DMS153 treated with DMSO at 0.1 percent for 48 hours (cell line): Measurements from ENCODE around the gene GNG12.

Experiments
- DNase-seq: peaks from one replicate; lab custom pipeline; 2025; ENCODE audit not compliant: unreplicated experiment; lab: John Stamatoyannopoulos, UW

GNG12 gene

GRCh38 chr1:67815303-67816094 lies 17.8 kb downstream of the GNG12 start:
- DNase-seq = no peak

- no peak for DNase-seq
Measured at GRCh38 chr1:67814121-67814772, 19.0 kb downstream of the GNG12 start.

DNA sequence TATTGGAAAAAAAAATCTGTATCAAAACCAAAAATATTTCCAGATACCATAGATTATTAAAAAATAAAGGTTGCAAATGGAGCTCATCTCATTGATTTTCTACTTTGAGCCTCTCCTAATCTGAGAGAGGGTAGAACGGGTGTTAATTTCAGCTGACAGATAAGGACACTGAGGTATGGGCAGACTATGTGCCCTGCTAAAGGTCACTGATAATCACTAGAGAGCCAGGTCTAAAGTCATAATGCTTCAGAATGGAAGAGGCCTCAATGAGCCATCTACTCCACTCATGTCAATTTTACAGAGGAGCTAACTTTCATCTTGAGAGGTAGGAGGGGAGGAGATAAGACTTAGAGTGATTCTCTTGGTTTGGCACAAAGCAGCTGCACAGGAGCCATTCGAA lies 21.0 kb downstream of the GNG12 start:
- DNase-seq = no peak

DNA sequence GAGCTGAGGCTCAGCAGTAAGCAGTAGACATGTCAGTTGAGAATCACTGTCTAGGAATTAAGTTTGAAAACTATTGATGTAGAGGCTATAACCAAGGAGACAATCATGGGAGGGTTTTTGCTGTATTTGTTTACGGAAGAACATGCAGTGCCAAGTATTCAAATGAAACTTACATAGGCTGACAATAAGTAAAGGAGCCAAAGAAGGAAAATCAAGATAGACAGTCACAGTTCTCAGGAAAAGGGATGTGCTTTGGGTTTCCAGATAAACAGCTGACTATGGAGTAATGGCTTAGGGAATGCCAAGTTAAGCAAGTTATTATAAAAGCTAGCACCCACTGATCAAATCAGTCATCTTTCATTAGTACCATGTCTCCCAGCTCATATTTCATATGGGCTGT lies 21.5 kb downstream of the GNG12 start:
- DNase-seq = no peak

DNA sequence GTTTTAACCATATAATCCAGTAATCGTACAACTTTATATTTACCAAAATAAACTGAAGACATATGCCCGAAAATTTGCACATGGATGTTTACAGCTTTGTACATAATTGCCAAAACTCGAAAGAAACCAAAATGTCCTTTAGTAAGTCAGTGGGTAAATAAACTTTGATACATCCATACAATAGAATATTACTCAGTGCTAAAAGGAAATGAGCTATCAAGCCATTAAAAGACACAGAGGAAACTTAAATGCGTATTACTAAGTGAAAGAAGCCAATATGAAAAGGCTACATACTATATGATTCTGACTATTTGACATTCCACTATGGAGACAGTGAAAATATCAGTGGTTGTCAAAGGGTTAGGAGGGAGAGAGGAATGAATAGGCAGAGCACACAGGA lies 23.4 kb downstream of the GNG12 start:
- DNase-seq = no peak

DNA sequence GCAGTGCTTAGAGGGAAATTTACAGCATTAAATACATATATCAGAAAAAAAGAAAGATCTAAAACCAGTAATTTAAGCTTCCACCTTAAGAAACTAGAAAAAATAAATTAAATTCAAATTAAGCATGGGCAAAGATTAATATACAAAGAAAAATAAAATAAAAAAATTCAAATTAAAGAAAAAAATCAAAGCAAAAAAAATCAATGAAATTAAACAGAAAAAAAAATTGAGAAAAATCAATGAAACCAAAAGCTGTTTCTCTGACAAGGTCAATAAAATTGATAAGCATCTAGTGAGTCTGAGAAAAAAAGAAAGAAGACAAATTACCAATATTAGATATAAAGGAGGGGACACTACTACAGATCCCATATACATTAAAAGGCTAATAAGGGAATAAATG lies 26.0 kb downstream of the GNG12 start:
- DNase-seq = no peak

DNA sequence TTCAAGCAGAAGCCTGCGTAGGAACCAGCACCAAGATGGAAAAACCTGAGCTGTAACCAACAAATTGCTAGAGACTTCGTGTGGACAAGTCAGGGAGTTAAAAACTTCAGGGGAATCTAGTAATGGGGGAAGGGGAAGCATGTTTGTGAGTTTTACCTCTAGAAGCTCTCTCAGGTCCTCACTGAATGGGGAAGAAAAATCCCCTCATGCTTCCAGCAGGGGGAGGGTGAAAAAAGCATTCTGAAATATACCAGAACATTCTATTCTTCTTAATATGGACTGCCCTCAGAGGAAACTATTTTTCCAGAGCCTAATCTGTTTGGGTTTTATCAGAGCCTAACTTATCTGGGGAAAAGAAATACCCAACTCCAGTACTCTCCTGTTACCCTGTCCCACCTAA lies 28.6 kb downstream of the GNG12 start:
- DNase-seq = no peak

DNA sequence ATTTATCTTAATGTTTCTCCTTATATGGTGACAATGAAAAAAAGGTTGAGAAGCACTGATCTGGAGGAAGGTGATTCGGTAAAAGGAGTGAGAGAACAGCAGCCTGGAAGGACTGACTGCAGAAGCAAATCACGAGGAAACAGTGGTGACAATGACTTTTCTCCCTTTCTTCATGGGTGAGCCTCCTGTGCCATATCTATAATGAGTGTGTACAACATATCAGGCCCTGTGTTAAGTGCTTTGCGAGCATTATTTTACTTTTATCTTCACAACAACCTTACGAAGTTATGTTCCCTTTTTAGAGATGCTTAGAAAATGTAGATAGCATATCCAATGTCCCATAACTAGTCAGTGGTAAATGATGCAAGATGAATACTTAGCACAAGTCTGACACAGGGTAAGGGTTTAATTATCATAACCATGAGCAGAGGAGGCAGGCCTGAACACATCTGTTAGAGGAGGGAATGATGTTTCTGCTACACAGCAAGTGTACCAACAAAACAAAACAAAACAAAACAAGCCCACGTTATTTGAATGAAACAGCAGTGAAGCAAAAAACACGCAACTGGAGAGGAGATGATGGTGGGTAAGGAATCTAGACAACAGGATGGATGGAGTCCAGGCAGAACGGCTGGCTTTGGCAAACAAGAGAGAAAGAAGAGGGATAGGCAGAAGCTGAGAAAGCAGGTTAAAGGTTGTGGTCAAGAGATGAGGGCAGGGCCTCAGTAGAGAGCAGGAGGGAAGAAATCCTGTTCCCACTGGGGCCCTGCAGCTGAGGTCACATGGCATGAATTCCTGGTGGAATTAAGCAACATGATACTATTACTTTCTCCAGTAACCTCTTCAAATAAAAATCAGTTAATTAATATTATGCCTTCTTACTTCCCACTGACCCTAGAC lies 29.6 kb downstream of the GNG12 start:
- no peak for DNase-seq

DNA sequence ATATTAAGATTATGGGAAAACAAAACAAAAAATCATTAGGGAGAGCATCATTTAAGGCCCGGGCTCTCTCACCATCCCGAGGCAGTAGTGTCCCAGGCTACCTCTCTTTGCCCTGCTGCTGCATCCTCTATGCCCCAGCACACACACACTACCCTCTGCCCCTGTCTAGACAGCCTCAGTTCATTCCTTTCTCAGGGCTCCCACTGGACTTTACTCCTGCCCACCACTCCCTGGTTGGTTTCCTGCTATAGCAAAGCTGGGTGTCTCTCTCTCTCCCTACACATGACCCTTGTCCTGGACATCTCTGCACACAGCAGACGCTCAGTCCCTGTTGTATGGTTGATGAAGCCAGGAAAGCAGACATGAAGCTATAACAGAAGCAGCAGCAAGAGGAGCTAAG lies 30.7 kb downstream of the GNG12 start:
- DNase-seq = no peak

DNA sequence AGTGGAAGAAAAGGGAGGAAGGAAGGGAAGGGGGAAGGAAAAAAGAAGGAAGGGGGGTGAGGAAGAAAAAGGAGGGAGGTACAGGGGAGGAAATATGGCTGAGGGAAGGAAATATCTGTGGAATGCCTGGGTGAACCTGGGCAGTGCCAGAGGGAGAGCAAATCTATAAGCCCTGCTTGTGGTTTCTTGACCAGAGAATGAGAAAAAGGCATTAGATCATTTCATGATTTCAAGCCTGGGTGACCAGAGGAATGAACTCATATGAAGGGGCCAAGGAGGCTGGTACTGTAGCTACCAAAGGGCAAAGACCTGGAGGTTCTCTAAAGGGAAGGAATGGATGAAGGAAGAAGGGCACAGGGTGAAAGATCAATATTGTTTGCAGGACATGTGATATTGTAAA lies 31.4 kb downstream of the GNG12 start:
- DNase-seq = no peak

- no peak for DNase-seq
Measured at GRCh38 chr1:67795179-67795912, 37.9 kb downstream of the GNG12 start.

DNA sequence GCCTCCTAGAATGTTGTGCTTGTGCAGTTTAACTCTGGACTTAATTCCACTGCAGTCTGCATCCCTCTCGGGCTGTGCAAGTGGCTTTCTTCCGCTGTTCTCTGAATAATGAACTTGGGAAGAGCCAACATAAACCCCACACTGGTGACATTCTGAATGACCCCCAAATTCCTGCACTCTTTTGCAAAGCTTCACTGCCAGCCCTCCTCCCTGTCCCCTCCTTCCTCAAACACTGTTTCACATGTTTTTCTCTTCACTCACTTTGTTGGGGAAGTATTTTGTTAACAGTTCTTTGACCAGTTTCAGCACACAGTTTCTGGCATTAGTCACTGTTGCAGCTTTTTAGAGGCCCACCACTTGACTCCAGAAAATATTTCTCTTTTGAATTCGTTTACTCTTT lies 39.7 kb downstream of the GNG12 start:
- DNase-seq = no peak

- DNase-seq = no peak
Measured at GRCh38 chr1:67792741-67793458, 40.4 kb downstream of the GNG12 start.

GRCh38 chr1:67792103-67792502 lies 41.2 kb downstream of the GNG12 start:
- no peak for DNase-seq

- DNase-seq = no peak
Measured at GRCh38 chr1:67791686-67792085, 41.6 kb downstream of the GNG12 start.

GRCh38 chr1:67791261-67791660 lies 42.0 kb downstream of the GNG12 start:
- DNase-seq = no peak

DNA sequence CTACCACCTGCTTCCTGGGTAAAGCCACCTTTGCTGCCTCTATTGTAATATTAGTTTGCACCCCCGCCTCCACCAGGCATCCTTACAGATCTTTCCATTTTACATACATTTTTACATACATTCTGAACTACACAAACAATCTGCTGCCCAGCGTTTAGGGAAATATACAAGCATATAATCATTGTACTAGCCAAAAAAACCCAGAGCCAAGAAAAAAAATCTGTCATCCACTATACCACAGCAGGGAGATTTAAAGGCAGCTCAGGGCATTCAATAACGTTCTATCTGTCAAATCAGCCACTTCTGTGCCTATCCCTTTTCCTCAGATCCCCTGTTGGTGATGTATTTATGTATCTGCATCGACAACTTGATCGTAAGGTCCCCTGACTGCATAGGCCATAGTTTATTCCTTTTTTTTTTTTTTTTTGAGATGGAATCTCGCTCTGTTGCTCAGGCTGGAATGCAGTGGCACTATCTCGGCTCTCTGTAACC lies 43.0 kb downstream of the GNG12 start:
- no peak for DNase-seq

- DNase-seq = no peak
Measured at GRCh38 chr1:67789551-67789950, 43.7 kb downstream of the GNG12 start.

DNA sequence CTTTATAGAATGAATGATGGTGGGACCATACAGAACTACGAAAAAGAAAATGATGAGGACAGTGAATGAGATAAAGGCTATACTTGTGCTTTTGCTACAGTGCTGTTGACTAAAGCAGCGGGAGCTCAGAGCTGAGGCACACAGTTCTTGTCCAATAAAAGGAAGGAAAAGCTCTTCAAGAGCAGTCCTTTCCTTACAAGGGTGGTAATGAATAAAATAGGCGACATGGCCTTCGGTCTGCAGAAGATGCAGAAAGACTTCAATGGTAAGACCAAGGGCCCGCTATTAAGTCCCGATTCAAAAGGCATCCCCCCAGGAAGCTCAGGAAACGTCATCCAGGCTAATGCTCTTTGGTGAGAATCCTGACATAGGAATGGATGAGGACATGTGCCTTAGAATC lies 44.4 kb downstream of the GNG12 start:
- no peak for DNase-seq

GRCh38 chr1:67788238-67788790 lies 45.0 kb downstream of the GNG12 start:
- no peak for DNase-seq
